Fibroblast of skin of back (primary cell): ENCODE data around the gene SCFD2.
A peak's percentile ranks its signal among the peaks of the same experiment; 100 is the strongest.
"Not testable (repeated sequence)": the region's sequence is repeated elsewhere in the genome, so short reads cannot be mapped to it uniquely, and the experiment has no call there.

ENCODE experiments used
- DNase-seq: peaks from one replicate; pipeline ENCODE4 v3.0.0-alpha.2; 2013

SCFD2 gene

DNA sequence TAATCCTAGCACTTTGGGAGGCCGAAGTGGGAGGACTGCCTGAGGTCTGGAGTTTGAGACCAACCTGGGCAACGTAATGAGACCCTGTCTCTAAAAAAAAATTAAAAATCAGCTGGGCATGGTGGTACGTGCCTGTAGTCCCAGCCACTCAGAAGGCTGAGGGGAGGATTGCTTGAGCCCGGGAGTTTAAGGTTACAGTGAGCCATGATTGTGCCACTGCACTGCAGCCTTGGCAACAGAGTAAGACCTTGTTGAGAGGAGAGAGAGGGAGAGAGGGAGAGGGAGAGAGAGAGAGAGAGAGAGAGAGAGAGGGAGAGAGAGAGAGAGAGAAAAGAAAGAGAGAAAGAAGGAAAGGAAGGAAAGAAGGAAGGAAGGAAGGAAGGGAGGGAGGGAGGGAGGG is 358.8 kb downstream of the SCFD2 start:
- no peak for DNase-seq

DNA sequence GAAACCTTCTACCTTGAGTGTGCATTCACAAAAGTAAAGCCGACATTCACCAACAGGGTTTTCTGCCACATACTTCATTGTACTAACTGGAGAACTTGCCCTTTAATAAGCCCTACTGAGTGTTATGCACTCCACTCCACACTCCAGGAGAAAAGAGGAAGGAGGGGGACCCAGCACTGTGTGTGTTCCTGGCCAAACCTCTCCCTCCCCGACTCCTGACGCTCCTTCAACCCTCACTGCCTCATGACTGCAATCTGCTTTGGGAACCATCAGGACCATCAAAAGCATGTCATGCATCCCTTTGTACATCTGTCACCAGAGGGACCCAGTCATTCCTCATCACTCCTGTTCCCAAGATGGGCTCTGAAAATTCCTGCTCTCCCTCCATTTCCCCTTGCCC is 360.1 kb downstream of the SCFD2 start:
- DNase-seq = no peak

DNA sequence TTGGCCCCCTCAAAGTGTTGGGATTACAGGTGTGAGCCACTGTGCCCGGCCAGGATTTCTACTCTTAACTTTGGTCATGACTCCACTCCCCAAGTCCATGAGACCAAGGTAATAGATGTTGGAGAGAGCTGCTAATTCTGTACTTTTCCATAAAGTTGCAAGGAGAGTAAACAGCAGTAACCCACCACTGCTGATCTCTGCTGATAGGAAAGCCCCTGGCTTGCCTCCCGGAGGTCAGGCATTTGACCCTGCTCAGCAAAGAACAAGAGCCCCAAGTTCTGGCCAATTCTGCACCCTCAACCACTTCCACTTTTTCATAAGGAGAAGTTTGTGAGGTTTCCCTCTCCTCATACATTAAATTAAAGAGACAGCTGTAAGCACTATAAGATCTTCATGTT is 360.7 kb downstream of the SCFD2 start:
- no peak for DNase-seq

DNA sequence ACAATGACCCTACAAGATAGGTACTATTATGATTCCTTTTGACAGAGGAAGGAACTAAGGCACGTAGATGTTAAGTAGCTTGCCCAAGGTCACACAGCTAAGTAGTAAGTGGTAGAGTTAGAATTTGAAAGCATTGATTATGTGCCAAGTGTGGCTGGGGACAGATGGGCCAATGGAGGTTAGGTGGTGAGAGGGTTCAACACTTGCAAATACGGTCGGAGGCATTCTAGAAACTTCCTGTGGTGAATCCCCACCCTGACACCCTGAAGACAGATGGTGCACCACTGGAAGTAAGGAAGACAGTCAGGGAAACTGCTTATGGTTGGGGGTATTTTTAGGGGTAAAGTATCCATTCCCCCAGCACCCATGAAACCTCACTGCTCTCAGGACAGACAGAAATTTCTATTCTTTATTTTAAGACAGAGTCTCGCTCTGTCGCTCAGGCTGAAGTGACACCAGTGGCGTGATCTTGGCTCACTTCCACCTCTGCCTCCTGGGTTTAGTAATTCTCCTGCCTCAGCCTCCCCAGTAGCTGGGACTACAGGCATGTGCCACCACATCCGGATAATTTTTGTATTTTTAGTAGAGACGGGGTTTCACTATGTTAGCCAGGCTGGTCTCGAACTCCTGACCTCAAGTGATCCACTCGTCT is 361.2 kb downstream of the SCFD2 start:
- no peak for DNase-seq

DNA sequence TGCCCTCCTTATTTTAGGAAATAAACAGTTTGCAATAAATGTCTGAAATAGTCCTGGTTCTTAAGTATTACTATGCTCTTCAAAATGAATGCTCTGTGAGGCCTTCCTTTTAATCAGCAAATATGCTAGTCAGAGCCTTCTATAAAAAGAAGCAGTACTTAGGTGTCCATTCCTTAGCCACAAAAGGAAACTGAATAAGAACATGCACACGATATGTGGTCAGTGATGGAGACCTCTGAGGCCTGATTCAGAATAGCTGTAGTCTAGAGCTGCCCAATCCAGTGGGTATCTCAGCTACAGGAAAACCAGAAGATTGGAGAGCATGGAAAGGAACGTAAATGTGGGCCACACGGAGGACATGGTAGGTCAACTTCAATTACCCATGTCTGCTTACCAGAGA is 361.9 kb downstream of the SCFD2 start:
- DNase-seq = no peak

DNA sequence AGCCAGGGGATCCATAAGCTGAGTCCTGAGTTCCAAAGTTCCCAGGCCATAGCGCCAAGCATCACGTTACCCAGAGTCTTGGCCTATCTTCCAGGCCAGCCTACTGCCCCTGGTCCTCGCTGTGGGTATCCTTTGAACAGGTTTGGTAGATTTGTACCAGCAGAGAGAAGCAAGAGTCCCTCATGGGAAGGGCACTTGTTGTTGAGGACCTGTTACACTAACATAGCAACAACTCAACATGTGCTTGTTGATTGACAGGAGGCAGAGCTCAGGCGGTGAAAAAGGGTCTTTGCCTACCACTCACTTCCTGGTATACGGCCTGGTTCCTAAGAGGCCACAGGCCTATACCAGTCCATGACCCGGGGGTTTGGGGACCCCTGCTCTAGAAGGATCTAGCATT is 365.3 kb downstream of the SCFD2 start:
- no peak for DNase-seq

DNA sequence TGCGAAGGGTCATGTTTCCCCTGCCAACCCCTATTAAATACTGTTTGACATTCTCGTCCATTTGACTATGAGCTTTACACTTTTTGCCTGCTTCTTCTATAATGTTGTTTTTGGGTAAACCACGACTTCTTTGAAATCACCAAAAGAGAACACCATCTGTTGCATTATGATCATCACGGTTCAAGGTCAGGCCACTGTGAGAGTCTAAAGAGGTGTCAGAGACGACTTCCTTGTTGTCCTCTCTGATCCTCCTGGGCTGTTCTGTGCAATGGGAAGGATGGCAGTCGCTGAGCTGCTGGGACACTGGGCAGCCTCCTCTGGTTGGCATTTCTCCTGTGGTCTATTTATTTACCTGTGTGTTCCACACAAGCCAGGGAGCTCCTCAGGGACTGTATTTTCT is 366.2 kb downstream of the SCFD2 start:
- DNase-seq = no peak

DNA sequence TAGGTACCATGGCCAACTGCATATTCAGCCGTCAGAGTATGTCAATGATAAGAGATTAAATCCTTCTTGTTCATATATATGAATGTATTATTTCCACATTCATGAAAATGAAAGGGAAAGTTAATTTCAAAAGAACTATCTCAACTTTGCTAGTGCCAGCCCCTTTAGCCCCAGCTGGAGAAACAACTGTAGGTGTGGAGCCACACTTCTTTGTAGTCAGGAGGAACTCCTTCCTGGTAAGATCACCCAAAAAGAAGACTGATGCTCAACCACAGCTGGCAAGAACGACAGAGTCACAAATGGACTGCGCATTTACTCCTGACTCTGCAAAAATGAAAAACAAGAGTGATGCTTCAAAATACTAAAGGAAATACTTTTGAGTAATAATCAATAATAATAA is 367.4 kb downstream of the SCFD2 start:
- DNase-seq = no peak

DNA sequence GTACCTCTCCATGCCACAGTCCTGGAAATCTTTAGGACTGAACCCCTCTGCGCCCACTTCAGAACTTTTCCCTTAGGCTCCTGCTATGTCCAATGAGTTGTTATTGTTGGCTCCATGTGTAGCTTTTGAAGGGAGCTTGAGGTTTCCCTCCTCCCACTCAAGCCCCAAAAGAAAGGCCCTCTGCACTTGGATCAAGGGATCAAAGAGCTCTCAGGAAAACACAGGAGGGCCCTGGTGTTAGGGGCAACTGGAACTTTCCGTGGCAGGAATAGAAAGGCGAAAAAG is 368.8 kb downstream of the SCFD2 start:
- DNase-seq = no peak

DNA sequence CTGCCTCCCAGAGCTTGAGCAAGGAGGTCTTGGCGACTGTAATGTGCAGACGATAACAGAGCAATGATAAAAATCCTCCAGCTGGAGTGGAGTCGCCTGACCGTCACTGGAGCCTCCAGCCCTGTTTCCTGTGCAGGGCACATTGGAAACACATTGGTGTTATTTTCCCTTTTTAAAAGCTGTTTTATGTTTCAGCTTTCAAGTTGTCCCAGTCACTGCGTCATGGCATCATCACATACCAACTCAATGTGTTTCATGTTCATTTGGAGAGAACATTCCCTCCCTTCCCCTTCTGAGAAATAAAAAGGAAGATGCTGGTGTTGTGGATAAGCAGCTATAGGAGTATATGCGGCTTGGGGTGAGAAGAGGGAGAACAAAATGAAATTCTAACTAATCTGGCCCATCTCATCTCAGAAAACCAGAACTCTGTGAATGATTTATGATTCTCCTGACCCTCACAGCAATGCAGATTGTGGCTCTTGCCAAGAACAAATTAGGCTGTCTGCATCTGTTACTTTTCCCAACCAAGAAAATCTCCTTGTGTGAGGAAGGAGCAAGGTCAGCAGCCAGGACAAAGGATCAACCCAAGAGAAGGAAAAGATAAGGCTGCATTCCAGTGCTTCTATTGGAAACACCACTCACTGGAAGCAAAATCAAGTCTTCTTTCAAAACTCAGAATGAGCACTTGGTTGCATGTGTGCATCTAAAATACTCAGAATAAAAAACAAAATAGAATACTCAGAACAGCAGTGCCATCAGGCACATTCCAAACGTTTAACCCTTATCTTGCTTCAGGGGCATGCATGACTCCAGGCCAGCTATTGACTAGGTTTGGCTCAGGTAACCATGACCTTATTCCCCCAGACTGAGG is 369.4 kb downstream of the SCFD2 start:
- DNase-seq = peak; percentile 56

DNA sequence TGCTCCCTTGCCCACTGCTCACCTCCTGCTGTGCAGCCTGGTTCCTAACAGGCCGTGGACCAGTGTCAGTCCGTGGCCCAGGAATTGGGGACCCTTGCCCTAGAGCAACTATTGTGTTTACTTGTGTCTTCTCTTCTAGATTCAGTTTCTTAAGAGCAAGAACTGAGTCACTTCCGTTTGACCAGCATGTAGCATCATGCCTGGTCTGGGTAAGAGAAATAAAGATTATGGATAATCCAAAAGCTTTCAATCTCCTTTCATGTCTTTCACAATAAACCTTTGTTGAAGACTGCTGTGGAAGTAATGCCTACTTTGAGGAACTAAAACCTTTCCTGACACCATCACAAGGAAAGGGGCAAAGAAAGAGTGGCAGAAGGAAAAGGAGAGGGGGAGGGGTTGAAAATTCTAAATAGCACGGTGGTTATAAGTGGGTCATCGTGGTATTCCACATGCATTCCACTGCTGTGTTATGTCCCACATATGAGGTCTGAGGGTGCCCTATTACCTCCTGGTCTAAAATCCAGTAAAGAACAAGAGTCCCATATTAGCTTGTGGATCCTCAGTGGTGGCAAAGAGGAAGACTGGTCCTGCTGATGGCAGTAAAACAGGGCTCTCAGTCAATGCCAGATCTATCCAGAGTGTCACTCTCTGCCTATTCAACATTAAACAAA is 370.4 kb downstream of the SCFD2 start:
- DNase-seq = no peak

DNA sequence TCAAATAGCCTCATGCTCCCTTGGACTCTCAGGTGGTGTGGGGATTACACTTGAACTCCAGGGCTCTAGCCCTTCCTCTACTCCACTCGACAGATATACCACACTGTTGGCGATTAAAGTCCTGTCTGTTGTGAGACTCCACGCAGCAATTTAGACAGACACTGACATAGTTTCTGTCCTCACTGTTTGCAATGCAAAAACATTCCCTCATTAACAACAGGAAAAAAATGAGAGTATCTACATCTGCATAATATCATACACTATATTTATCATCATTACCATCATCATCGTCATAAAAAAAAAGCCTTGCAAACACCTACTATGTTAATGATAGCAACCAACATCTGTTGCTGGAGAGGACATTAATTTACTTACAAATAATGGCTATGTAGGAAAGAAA is 371.3 kb downstream of the SCFD2 start:
- DNase-seq = no peak

DNA sequence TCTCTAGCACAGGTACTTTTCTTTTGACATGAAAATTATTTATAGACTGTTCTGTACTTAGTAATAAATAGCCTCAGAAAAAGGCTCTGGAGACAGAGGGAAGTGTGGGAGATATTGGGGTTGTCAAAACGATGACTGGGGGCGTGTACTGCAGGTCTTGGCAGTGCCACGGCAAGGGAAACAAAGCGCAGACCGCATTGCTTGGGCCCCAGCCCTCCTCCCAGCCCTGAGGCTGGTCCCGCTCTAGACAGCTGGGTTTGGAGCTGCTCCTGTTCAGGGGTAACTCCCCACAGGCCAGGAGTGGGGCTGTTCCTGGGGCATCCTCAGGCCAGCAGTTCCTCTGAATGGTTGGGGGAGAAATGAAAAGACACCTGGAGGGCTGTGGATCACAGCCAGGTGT is 372.1 kb downstream of the SCFD2 start:
- no peak for DNase-seq

DNA sequence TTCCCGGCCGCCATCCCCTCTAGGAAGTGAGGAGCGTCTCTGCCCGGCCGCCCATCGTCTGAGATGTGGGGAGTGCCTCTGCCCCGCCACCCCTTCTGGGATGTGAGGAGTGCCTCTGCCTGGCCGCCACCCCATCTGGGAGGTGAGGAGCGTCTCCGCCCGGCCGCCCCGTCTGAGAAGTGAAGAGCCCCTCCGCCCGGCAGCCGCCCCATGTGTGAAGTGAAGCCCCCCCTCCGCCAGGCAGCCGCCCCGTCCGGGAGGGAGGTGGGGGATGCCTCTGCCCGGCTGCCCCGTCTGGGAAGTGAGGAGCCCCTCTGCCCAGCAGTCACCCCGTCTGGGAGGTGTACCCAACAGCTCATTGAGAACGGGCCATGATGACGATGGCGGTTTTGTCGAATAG is 373.3 kb downstream of the SCFD2 start:
- not testable (repeated sequence) for DNase-seq

DNA sequence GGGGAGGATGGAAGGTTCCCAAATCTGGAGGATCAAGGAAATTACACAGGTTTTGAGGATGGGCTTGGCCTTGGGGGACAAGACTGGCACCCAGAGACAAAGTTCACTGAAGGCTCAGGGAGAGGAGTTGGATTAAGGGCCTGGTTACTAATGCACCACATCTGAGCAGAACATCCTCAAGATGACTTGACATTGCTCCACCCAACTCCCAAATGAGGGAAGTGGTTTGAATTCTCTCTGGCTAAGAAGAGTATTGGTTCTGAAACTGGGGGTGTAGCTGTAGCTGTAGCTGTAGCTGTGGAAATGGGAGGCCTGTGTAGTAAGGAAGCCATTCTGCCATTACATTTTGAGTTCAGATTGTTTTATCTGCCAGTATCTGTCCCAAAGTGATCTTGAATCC is 374.4 kb downstream of the SCFD2 start:
- DNase-seq = no peak

DNA sequence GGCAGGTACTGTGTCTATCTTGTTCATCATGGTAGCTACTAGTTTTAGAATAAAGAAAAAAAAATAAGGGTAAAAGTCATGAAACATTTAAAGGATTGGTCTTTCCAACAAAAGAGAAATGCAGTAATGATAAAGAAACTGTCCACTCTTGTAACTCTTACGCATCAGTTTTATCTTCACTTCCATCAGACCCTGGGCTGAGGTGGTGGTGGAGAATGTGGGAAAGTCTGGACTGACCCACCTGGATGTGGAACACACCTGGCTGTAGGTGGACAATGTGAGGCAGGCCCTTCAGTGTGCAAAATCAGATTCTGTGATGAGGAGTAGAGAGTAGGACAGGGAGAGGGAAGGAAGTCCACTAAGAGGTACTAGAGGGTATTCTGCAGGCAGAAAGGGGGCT is 375.2 kb downstream of the SCFD2 start:
- no peak for DNase-seq

DNA sequence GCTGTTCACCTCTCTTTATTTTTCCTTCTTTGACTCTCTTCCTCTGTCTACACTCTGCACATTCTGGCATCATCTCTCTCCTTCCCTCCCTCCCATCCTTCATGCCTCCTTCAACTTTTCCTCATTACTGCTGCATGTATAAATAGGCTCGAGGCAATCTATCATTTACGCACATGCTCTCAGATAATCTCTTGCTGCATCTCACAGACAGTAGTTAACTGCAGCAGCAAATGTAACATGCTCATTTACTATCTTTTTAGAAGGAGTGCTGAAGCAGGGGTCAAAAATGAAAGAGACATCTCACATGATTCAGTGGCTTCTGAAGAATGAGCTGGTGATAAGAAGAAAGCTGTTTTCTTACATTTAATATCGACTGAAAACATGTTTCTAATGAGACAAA is 376.0 kb downstream of the SCFD2 start:
- no peak for DNase-seq

DNA sequence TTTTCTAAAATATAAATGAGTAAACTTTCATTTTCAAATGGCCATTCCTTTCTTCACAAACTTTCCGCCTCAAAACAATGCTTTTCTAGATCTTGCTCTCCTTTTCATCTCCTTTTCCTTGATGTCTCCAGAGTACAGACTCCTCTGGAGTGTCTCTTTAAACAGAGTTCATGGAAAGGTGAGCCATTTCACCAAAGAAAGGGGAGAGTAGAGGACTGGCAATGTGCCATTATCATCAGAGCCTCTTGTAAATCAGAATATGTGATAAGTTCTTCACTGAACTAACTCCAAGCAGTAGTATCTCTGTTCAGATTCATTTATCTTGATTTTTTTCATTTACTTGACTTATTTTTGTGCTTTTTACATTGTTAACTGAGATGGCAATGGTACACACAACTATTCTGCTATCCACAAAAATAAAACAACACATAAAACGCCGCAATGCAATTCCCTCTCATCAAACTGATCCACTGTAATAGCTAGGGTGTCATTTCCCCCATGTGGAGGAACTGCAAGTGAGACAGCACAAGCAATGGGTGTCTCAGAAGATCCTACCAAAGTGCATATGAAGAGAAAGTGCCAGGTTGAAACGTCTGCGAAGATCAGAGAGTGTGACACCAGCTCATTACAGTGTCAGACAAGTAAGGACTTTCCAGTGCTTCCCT is 378.3 kb downstream of the SCFD2 start:
- no peak for DNase-seq

DNA sequence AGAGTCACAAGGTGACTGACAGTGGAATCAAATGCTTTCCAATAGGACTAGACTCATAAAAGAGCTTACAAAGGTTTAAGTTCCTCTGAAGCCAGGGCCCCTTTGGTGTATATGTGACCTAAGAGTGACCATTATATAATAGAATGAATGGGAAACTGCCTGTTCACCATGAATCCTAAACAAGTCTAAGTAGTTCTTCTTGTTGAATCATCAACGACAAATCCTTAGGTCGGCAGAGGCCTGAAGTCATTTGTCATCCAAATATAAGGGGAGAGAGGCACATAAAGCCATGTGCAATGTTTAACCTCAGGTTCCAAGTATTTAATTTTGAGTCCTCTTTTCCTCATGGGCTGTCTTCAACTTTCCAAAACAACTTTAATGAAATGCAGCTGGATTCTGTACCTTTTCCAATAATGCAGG is 381.4 kb downstream of the SCFD2 start:
- peak; percentile 41 for DNase-seq

DNA sequence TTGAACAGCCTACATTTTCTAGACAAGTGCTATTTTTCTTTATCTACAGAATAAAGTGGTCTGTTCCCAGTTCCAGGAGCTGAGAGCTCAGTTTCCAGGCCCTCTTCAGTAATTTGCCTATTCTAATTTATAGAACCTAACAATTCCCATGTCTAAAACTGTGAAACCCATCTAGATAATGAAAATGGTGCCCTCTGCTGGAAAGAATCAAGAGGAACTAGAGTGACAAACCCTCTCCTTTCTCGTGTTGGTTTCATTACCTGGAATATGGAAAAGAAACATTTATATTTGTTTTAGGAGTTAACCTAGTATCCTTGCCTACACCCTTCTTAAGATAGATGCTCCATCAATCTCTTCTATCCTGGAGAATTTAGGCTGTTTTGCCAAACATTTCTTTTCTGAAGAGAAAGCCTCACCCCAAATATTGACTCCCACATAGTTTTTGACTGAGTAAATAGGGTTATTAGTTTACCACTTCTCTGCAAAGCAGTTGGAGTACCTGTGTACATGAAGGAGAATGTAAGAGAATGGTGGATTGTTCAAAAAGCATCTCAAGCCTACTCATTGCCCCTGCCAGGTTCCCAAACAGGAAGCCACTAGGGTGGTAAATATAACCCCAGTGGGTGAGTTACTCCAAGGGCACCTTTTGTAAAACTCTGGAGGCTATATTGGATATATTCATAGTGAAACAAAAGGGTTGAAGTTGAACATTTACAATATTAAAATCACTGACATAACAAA is 382.1 kb downstream of the SCFD2 start:
- DNase-seq = peak; percentile 62

DNA sequence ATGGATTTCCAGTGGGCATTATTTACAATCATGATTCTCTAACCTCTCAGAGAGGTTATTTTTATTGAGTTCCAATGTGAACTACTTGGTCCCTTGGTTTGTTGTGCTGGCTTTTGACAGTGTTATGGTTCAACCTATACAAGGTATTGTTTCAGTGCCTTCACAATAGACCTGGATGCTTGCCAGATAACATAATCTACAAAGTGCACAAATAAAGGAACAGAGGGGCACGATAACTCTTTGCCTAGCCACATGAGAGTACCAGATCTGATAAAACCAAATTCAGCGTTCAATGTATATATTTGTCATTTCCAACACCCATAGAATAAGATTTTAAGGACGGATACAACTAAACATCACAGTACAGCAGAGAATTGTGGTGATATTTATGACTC is 382.9 kb downstream of the SCFD2 start:
- no peak for DNase-seq

DNA sequence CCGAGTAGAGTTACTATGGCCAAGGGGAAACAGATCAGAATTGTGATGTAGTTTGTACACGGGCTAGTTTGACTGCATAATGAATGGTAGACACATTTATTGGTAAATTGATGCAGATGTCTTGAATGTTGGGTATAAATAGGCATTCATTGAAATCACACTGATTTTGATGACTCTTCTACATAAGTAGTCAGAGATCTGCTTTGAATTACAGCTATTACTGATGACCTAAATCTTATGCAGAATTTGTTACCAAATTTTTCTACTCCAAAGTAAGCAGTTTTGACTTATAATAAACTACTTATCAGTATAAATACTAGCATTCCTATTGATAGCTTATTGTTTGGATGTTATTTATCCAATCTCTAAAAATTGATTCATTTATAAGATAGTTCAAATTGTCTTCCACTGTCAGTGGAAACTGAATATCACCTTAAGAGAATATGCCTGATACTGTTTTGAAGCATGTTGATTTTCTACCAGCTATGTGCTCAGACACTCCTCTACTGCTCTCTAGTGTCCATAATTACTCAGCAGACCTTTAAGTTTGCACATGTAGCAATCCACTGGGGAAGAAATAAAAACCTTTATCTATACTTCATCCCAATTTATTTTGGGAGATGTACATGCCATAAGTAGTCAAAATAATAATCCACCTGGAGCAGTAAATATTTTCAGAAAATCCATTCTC is 383.5 kb downstream of the SCFD2 start:
- DNase-seq = peak; percentile 54
